Fibroblast of mammary gland (primary cell): ENCODE measurements around the gene SAMD10.

Experiments used
- DNase-seq: peaks from one replicate; pipeline ENCODE4 v3.0.0-alpha.2; 2010; ENCODE audit warnings: low read depth
- H3K4me3 ChIP-seq: 2 replicates; pipeline ENCODE4 v1.5.1; 2011; ENCODE audit warnings: low read depth, mild to moderate bottlenecking, low read length, moderate library complexity; ENCODE audit not compliant: control insufficient read depth
- CTCF ChIP-seq: conservative IDR thresholded peaks from 2 replicates; pipeline ENCODE4 v1.5.1; 2011; ENCODE audit warnings: low read depth, low read length, inconsistent platforms; ENCODE audit not compliant: control insufficient read depth, insufficient read depth

Gene SAMD10

GRCh38 chr20:63929071-63929470 is 50.4 kb downstream of the SAMD10 start:
- TF ChIP-seq CTCF = no peak
- DNase-seq = no peak
- H3K4me3 ChIP-seq = no peak overlapping the region

- DNase-seq = no peak
- no peak for TF ChIP-seq CTCF
- H3K4me3 ChIP-seq = no peak overlapping the region
Observed at GRCh38 chr20:63926298-63926697, 53.1 kb downstream of the SAMD10 start.

GRCh38 chr20:63924241-63924640 is 55.2 kb downstream of the SAMD10 start:
- H3K4me3 ChIP-seq = no peak overlapping the region
- DNase-seq = no peak
- TF ChIP-seq CTCF = no peak
